GM12878 (cell line): ENCODE results near the gene EFNA1. TPM values are rescaled to one million over a fixed set of nuclear protein-coding genes. Genes with fewer than 3 reads are reported as not detected.

ENCODE experiments used
- ATAC-seq: fragments of 200-7000 bp; cut with Tn5 transposase; 3 replicates; pipeline ENCODE4 v1.9.1; 2020; ENCODE audit warnings: mild to moderate bottlenecking, moderate library complexity
- BruUV-seq: library from RNA; stranded (reverse); fragments of 400-500 nt; replicated peaks from 2 replicates; lab custom pipeline; 2021; lab: Mats Ljungman, UMichigan
- CTCF ChIA-PET: fragments of 300-600 bp; sonication (Branson Sonifier 250); formaldehyde crosslinking; extraction: SDS; loops from one replicate; lab custom pipeline; 2021; ENCODE audit warnings: inconsistent platforms; lab: Yijun Ruan, JAX
- POLR2A ChIA-PET: fragments of 350-600 bp; formaldehyde crosslinking; extraction: SDS; loops from one replicate; lab custom pipeline; 2021; ENCODE audit warnings: inconsistent platforms; lab: Charles Lee
- RAD21 ChIA-PET: fragments of 300-600 bp; sonication (Branson Sonifier 250); formaldehyde crosslinking; loops from one replicate; lab custom pipeline; 2023; ENCODE audit warnings: antibody characterized with exemption; ENCODE audit not compliant: unreplicated experiment; lab: Charles Lee
- SMC1A ChIA-PET: fragments of 300-600 bp; sonication (Branson Sonifier 250); formaldehyde crosslinking; loops from one replicate; lab custom pipeline; 2023; ENCODE audit not compliant: unreplicated experiment, uncharacterized antibody; lab: Charles Lee
- DNase-seq: peaks from one replicate; pipeline ENCODE4 v3.0.0-alpha.2; 2011; ENCODE audit warnings: low read depth, low spot score
- FAIRE-seq: peaks from 3 replicates; lab custom pipeline; 2011; peaks lifted over from hg19 to GRCh38; lab: Jason Lieb, UNC
- H2AFZ ChIP-seq: 2 replicates; pipeline ENCODE4 v1.6.0; 2011; ENCODE audit warnings: low read depth, low read length, control low read depth; ENCODE audit not compliant: control insufficient read depth
- H3K27ac ChIP-seq: 2 replicates; pipeline ENCODE4 v1.5.1; 2011; ENCODE audit warnings: control low read depth; ENCODE audit not compliant: control insufficient read depth, insufficient read depth
- H3K27me3 ChIP-seq, 2 experiments: replicated peaks in 1 of 2; 2 replicates each; pipeline versions ENCODE4 v1.6.0 to v1.6.1; 2011; ENCODE audit warnings: low read length in 1 of 2; ENCODE audit not compliant: control insufficient read depth in 2 of 2, insufficient read depth in 2 of 2
- H3K36me3 ChIP-seq, 2 experiments: 2 replicates each; pipeline ENCODE4 v1.5.1; 2011; ENCODE audit warnings: low read length in 1 of 2; ENCODE audit not compliant: control insufficient read depth in 2 of 2, insufficient read depth in 2 of 2
- H3K4me1 ChIP-seq: 2 replicates; pipeline ENCODE4 v1.6.1; 2011; ENCODE audit warnings: mild to moderate bottlenecking, low read length, moderate library complexity, mixed read lengths; ENCODE audit not compliant: control insufficient read depth, insufficient read depth
- H3K4me2 ChIP-seq: 2 replicates; pipeline ENCODE4 v1.6.0; 2011; ENCODE audit warnings: control low read depth; ENCODE audit not compliant: control insufficient read depth, insufficient read depth
- H3K4me3 ChIP-seq: fragments of 200-600 bp; sonication (generic); 2 replicates; pipeline ENCODE4 v1.5.1; 2016
- H3K79me2 ChIP-seq: 2 replicates; pipeline ENCODE4 v1.6.0; 2011; ENCODE audit warnings: low read length; ENCODE audit not compliant: control insufficient read depth, insufficient read depth
- H3K9ac ChIP-seq: 2 replicates; pipeline ENCODE4 v1.8.0; 2011; ENCODE audit warnings: low read length, control low read depth, mixed read lengths; ENCODE audit not compliant: control insufficient read depth, insufficient read depth
- H3K9me3 ChIP-seq: replicated peaks from 3 replicates; pipeline ENCODE4 v1.5.1; 2011; ENCODE audit warnings: mild to moderate bottlenecking, low read length; ENCODE audit not compliant: control insufficient read depth, insufficient read depth
- H4K20me1 ChIP-seq: 2 replicates; pipeline ENCODE4 v1.6.0; 2011; ENCODE audit not compliant: control insufficient read depth, insufficient read depth
- FOXM1 ChIP-seq: IDR thresholded peaks from 2 replicates; pipeline ENCODE4 v1.6.1; 2012; ENCODE audit warnings: low read depth, mild to moderate bottlenecking, inconsistent platforms, low read length, moderate library complexity
- JUND ChIP-seq: IDR thresholded peaks from 2 replicates; pipeline ENCODE4 v1.6.1; 2012; ENCODE audit warnings: low read depth, mild to moderate bottlenecking, low read length, improper control_type of control experiment, moderate library complexity
- ZNF592 ChIP-seq: fragments of 450-650 bp; IDR thresholded peaks from 2 replicates; pipeline ENCODE4 v1.6.1; 2017; ENCODE audit warnings: mild to moderate bottlenecking, moderate library complexity
- WGBS: methylation state at CpG from one replicate; pipeline ENCODE4 v1.1.6; 2016; ENCODE audit warnings: low lambda C conversion rate; ENCODE audit not compliant: insufficient replicate concordance, insufficient coverage; ENCODE audit errors: missing lambda C conversion rate; 5-methylcytosine and 5-hydroxymethylcytosine counted together
- in situ Hi-C: fragments of 300-500 bp; cut with MboI; formaldehyde crosslinking; loops from 9 replicates; pipeline ENCODE4 v1.14.3; 2018; ENCODE audit warnings: mixed read lengths
- intact Hi-C: fragments of 100-400 bp; cut with micrococcal nuclease; formaldehyde crosslinking; loops from one replicate; pipeline ENCODE4 v1.14.2; 2022; ENCODE audit not compliant: unreplicated experiment
- polyA plus RNA-seq, 11 experiments: library from polyadenylated mRNA; depleted of rRNA in 4 of 11; unstranded in 6 of 11; stranded (reverse) in 5 of 11; fragments of >200 nt; fragmentation: Nextera tagmentation in 4 of 11; fragmentation: Illumina TruSeq in 1 of 11; extraction: Ambion mirVana in 4 of 11; extraction: Trizol in 1 of 11; gene quantifications; 1 replicate in 1 of 11; 2 replicates in 10 of 11; pipeline versions ENCODE4 v1.2.1 to v1.2.3, GENCODE V29; 2011 to 2016; ENCODE audit warnings: inconsistent platforms in 2 of 11, missing spikeins in 2 of 11, low read depth in 1 of 11
- total RNA-seq, 4 experiments: library from RNA; depleted of rRNA in 3 of 4; stranded (reverse); fragments of >200 nt in 3 of 4; fragmentation: Illumina TruSeq in 1 of 4; extraction: Trizol in 1 of 4; gene quantifications; 2 replicates each; pipeline versions ENCODE4 v1.2.1 to v1.2.3, GENCODE V29; 2013 to 2021
- TF ChIP-seq, protein P1 (sequence below): fragments of 450-650 bp; IDR thresholded peaks from 2 replicates; pipeline ENCODE4 v1.6.1; 2016; ENCODE audit warnings: mild to moderate bottlenecking, moderate library complexity, borderline replicate concordance

Gene EFNA1
- total and polyA plus RNA-seq, 10 of the 15 experiments (the other 5 are each of a cell fraction or from before 2014, with no cell fraction given), result 0.13 to 7.5 (median 0.28) TPM; not detected in 5

GRCh38 chr1:155140630-155140953 is 12.9 kb downstream of the EFNA1 start (continued):
- TF ChIP-seq ZNF592 (no peak), JUND (no peak)

DNA sequence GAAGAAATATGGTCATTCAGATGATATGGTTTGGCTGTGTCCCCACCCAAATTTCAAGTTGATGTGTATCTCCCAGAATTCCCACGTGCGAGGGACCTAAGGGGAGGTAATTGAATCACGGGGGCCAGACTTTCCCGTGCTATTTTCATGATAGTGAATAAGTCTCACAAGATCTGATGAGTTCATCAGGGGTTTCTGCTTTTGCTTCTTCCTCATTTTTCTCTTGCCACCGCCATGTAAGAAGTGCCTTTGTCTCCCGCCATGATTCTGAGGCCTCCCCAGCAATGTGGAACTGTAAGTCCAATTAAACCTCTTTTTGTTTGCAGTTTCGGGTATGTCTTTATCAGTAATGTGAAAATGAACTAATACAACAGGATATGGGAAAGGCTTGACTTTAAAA is 14.1 kb downstream of the EFNA1 start:
- no peak overlapping the region for H3K27ac ChIP-seq
- H3K36me3 ChIP-seq, result peaks cover 0 to 3% of the 10 kb centered on the region in 2 experiments; a peak in 2 of 4 replicates
- in situ Hi-C loops, result no loop called here
- H3K4me1 ChIP-seq, result peaks cover 12% of the 10 kb centered on the region
- DNase-seq (no peak), ATAC-seq (no peak), FAIRE-seq (no peak)
- no peaks in the 10 kb centered on the region for H3K9me3 ChIP-seq
- intact Hi-C loops, result no loop called here
- H2AFZ ChIP-seq, result no peak overlapping the region
- TF ChIP-seq, protein P1, sequence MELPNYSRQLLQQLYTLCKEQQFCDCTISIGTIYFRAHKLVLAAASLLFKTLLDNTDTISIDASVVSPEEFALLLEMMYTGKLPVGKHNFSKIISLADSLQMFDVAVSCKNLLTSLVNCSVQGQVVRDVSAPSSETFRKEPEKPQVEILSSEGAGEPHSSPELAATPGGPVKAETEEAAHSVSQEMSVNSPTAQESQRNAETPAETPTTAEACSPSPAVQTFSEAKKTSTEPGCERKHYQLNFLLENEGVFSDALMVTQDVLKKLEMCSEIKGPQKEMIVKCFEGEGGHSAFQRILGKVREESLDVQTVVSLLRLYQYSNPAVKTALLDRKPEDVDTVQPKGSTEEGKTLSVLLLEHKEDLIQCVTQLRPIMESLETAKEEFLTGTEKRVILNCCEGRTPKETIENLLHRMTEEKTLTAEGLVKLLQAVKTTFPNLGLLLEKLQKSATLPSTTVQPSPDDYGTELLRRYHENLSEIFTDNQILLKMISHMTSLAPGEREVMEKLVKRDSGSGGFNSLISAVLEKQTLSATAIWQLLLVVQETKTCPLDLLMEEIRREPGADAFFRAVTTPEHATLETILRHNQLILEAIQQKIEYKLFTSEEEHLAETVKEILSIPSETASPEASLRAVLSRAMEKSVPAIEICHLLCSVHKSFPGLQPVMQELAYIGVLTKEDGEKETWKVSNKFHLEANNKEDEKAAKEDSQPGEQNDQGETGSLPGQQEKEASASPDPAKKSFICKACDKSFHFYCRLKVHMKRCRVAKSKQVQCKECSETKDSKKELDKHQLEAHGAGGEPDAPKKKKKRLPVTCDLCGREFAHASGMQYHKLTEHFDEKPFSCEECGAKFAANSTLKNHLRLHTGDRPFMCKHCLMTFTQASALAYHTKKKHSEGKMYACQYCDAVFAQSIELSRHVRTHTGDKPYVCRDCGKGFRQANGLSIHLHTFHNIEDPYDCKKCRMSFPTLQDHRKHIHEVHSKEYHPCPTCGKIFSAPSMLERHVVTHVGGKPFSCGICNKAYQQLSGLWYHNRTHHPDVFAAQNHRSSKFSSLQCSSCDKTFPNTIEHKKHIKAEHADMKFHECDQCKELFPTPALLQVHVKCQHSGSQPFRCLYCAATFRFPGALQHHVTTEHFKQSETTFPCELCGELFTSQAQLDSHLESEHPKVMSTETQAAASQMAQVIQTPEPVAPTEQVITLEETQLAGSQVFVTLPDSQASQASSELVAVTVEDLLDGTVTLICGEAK, result no peak
- TF ChIP-seq ZNF592, result no peak
- TF ChIP-seq FOXM1, result no peak
- peaks cover 23% of the 10 kb centered on the region for H3K79me2 ChIP-seq
- H3K9ac ChIP-seq, result no peak overlapping the region
- ChIA-PET SMC1A (no interaction called here), POLR2A (no interaction called here), CTCF (interaction anchor here (1.7 to 2.1 kb wide), 3 partner anchors 10 to 50 kb away, joined by 4 to 7 read pairs (median 6); partner anchors contain the start of gene KRTCAP2), RAD21 (no interaction called here)
- no peaks in the 10 kb centered on the region for H3K27me3 ChIP-seq
- BruUV-seq, result no TSS peak
- H3K4me2 ChIP-seq, result no peak overlapping the region
- WGBS, result 57% methylated on average over 7 of the region's 7 CpGs
- no peak overlapping the region for H3K4me3 ChIP-seq
- no peaks in the 10 kb centered on the region for H4K20me1 ChIP-seq
